ENCODE measurements around the gene GGT6.

Gene GGT6

GRCh38 chr17:4553669-4554068 is 6.7 kb downstream of the GGT6 start:
- no peak for DNase-seq (ENCODE audit: low spot score)

GRCh38 chr17:4551796-4552525 is 8.4 kb downstream of the GGT6 start:
- DNase-seq (ENCODE audit: low spot score), result no peak

- DNase-seq (ENCODE audit: low spot score), result no peak
Measured at GRCh38 chr17:4551141-4551540, 9.2 kb downstream of the GGT6 start.

DNA sequence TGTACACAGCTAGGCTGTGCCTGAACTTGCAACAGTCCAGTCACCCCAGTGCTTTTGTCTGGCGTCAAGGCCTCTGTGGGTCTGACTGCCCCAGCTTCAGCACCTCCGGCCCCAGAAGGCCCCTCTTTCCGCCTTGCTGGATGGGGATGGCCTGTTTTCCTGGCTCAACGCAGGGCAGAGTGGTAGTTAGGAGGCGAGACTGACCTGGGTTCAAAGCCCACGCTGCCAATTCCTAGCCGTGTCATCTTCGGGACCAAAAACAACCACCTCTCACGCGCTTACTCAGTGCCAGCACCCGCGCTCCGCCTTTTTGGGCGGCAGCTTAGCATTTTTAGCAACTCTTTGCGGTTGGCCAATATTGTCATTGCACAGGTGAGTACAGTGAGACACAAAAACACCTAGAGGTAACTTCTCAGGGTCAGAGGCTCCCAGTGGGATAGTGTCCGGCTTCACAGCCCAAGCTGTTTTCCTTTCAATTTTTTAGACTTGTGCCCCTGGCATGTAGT is 9.8 kb downstream of the GGT6 start:
- no peak for DNase-seq (ENCODE audit: low spot score)

DNA sequence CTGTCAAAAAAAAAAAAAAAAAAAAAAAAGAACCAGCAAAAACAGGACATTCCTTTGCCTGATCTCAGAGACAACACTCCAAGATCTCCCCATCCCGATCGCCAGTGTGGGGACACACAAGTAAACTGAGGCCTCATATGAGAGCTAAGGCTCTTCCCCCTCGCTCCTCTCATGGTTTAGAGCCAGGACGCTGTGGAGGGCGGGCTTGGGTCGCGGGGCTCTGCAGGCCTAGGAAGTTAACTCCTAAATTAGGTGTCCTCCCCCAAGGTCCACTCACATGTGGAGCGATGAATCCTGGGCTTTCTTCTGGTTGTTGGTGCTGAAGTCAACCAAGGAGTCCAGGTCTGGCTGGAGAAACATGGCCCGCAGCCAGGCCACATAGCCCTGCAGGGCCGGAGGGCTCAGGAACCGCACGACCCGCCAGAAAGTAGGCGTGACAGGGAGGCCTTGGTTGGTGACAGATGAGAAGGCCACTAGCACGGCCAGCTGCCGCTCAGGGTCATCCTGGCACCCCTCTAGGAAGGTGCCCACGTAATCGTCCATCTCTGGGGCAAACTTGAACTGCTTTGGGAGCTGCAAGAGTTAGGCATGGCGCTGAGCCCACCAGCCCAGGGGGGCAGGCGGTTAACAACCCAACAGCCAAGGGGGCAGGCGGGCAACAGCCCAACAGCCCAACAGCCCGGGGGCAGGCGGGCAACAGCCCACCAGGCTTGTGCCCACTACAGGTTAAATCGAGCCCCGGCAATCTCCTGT is 10.4 kb downstream of the GGT6 start:
- no peak for DNase-seq (ENCODE audit: low spot score)

DNA sequence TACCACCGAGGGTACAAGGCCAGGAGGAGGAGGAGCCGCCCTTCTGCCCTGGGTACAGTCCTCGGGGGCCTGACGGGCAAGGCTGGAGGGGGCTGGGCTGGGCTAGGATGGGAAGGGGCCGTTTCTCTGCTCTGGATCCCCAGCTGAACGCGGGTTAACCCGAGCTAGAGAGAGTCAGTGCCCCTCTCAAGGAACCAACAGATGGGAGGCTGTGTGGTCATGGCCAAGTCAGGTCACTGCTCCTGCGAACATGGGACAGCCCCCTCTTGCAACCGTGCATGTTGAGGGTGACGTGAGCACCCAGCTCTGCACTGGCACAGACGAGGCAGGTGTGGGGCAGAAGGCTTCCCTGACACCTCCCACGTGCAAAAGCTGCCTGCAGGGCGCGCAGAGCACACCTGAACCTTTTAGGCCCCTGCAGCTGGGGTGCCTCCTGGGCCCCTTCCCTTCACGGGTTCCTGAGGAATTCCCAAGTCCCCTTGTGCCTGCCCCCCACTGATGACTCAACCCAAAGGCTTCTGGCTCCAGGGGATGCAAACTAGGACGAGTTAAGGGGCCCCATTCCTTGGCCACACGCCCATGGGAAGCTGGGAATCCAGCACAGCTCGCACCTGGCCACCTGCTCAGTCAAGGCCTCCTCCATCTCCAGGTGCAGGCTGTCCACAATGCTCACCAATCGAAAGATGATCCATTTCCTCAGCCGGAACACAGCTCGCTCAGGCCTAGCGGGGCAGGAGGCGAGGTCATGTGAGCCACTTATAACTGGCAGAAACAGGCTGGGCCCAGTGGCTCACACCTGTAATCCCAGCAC is 11.5 kb downstream of the GGT6 start:
- peak; percentile 62 for DNase-seq (ENCODE audit: low spot score)

- peak; percentile 62 for DNase-seq (ENCODE audit: low spot score)
Measured at GRCh38 chr17:4548061-4548461, 12.3 kb downstream of the GGT6 start.

- DNase-seq (ENCODE audit: low spot score), result no peak
Measured at GRCh38 chr17:4547118-4547906, 13.1 kb downstream of the GGT6 start.

GRCh38 chr17:4545217-4545951 is 15.0 kb downstream of the GGT6 start:
- no peak for DNase-seq (ENCODE audit: low spot score)

GRCh38 chr17:4544951-4545216 is 15.5 kb downstream of the GGT6 start:
- peak; percentile 53 for DNase-seq (ENCODE audit: low spot score)

DNA sequence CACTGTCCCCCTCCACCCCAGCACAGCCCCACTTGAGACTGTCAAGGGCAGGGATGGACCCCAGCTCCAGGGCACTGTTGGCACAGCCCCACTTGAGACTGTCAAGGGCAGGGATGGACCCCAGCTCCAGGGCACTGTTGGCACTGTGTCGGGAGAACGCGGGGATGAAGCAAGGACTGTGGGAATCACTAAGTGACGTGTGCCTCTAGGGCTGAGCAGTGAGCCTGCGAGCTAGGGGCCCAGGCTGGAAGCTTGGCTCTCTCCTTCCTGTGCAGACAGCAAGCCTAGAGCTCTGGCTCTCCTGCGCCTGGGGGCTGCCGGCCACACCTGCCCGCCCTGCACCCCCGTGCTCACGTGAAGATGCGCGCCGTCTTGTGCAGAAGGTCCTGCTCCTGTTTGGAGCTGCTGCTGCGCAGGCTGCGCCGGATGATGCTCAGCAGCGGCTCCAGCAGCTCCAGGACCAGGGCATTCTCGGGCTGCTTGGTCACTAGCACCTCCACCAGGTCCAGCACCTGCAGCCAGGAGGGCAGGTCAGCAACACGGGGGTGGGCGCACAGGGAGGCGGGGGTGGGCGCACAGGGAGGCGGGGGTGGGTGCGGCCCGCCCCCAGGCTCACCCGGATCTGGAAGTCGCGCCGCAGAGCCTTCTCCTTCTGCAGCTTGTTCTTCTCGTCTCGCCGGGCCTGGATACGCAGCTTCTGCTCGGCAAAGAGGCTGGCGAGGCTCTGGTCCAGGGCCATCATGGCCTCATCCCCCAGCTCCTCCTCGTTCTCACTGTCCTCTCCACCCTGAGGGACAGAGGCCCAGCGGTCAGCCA is 16.0 kb downstream of the GGT6 start:
- DNase-seq (ENCODE audit: low spot score), result peak; percentile 53

DNA sequence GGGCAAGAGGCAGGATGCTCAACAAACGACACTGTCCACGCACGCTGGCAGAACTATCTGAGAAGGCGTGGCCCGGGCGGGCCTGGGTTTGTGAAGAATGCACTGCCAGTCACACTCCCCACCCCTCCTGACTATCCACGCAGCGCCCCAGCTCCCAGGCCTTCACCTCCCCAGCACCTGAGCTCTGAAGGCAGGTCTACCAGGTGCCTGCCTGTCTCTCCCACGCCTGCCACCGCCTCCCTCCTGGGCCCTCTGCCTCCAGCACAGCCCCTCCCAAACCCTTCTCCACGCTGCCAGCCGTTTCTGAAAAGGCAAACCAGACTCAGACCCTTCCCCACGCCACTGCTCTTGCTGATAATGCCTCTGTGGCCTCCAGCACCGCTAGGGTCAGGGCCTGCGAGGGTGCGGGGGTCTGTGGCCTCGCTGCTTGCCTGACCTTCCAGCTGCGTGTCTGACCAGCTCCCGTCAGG is 16.8 kb downstream of the GGT6 start:
- DNase-seq (ENCODE audit: low spot score), result no peak

GRCh38 chr17:4542726-4543191 is 17.6 kb downstream of the GGT6 start:
- no peak for DNase-seq (ENCODE audit: low spot score)

DNA sequence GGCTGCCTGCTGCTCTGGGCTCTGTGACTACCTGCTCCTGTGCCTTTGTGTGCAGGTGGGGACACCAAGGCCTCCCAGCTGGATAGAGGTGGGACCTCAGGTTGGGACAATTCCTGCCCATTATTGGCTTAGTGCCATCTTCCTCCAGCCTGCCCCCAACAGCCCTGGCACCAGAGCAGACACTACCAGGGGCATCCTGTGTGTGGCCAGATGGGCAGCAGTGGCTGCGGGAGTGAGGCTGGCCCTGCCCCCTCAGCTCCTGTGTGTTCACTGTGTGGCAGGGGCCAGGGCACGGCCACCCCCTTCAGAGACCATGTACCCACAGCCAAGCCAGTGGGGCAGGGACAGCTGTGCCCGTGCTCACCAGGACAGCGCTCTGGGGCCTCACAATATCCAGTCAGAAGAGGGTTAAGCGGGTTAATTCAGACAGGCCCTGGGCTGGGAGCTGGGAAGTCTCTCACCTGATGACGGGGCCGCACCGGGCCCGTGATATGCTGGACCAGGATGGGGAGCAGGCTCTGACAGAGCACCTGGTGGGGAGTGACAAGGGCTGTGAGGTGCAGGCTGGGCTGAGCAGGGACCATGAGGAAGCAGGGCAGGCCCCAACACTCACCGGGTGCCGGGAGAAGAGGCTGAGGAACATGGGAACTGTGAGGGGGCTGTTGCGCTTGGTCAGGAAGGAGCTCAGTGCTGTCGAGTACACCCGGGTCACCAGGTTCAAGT is 18.2 kb downstream of the GGT6 start:
- DNase-seq (ENCODE audit: low spot score), result no peak

DNA sequence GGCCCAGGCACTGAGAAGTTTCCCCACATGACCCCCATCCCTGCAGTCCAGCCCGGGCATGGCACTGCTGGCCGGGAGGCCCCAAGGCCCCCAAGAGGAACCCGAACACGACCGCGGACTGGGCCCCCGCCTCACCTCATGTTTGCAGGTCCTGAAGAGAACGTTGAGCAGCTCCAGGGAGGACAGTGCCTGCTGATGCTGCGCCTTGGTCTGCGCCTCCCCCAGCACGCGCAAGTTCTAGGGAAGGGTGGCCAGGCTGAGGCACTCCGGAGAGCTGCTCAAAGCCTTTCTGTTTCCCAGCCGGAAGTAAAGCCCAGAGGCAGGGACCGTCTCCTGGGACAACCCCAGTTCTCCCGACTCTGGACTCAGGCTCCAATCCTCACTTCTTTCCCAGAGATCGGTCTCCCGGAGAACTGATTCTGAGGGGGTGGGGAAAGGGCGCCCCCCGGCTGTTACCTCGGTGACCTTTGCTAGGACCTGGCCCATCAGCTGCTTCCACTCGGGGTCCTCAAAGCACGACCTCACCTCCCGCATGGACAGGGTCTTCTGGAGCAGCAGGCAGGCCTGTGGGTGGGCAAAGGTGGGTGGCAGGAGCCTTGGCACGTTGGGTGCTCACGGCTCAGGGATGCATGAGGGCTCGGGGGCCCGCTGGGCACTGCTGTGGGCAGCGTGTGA is 18.9 kb downstream of the GGT6 start:
- no peak for DNase-seq (ENCODE audit: low spot score)

DNA sequence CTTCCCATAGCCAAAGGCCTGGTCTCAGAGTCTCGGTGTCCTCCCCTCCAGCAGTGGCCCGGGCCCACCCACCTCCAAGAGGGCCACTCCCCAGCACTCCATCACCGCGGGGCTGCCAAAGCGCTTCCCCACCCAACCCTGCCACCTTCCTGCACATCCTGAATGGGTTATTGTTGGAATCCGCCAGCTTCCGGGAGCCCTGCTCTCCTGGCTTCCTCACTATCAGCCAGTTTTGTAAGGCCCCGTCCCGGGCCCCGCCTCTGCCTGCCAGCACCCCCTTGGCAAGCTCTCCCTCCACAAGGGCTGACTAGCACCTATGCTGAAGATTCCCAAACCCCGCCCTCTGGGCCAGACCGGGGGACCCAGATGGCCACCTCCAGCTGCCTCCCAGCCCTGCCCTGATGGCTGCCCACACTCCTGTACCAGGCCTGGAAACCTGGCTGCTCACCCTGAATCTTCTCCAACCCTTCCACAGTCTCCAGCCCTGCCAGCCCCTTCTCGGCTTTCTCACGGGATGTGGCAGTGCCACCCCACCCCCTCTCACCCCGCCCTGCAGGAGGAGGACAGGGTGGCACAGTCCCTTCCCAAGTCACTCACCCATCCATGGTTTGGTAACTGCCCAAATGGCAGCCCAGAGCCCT is 19.6 kb downstream of the GGT6 start:
- peak; percentile 64 for DNase-seq (ENCODE audit: low spot score)

DNA sequence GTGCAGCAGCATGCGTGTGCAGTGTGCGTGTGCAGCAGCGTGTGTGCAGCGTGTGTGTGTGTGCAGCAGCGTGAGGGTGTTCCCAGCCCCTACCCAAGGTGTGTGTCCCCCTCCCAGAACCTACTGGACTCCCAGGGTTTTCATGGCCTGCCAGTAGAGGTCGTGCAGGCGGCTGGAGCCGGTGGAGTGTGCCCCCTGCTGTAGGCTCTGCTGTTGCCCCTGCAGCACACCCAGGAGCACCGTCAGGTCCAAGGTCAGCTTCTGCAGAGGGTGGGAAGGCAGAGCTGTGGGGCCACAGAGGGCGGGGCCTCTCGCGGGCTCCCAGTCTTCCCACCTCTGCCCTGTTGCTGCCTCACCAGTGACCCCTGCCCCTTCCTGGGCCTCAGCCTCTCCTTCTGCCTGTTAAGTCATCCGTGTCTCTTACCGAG is 20.1 kb downstream of the GGT6 start:
- DNase-seq (ENCODE audit: low spot score), result no peak

GRCh38 chr17:4539576-4540223 is 20.7 kb downstream of the GGT6 start:
- no peak for DNase-seq (ENCODE audit: low spot score)
